Measurements from ENCODE around the gene LRRTM4. TPM values are rescaled to one million over a fixed set of nuclear protein-coding genes. Genes with fewer than 3 reads are reported as not detected.

LRRTM4 gene
- polyA plus RNA-seq, 1 donor, result 1.2 TPM

GRCh38 chr2:77271262-77271661, 250.9 kb downstream of the LRRTM4 start:
- no peaks in the 10 kb centered on the region for H3K27me3 ChIP-seq (ENCODE audit: control insufficient read depth, insufficient read depth, low read length)
- H3K36me3 ChIP-seq (ENCODE audit: control insufficient read depth, insufficient read depth, low read length), result no peaks in the 10 kb centered on the region
- no peak overlapping the region for H3K4me3 ChIP-seq (ENCODE audit: low read length)
- no peaks in the 10 kb centered on the region for H3K4me1 ChIP-seq (ENCODE audit: control insufficient read depth, insufficient read depth, low read length)
- no peaks in the 10 kb centered on the region for H3K9me3 ChIP-seq (ENCODE audit: control insufficient read depth, low read depth, low read length)
- DNase-seq, result no peak
- WGBS (ENCODE audit: insufficient coverage, low lambda C conversion rate), result no CpG with 5 or more reads among the region's 5 CpGs
- no peak overlapping the region for H3K27ac ChIP-seq (ENCODE audit: low read length)

GRCh38 chr2:77270433-77270832, 251.7 kb downstream of the LRRTM4 start:
- WGBS (ENCODE audit: insufficient coverage, low lambda C conversion rate), result 57% methylated on average over 1 of the region's 3 CpGs
- no peak overlapping the region for H3K4me3 ChIP-seq (ENCODE audit: low read length)
- no peaks in the 10 kb centered on the region for H3K27me3 ChIP-seq (ENCODE audit: control insufficient read depth, insufficient read depth, low read length)
- H3K4me1 ChIP-seq (ENCODE audit: control insufficient read depth, insufficient read depth, low read length), result no peaks in the 10 kb centered on the region
- no peaks in the 10 kb centered on the region for H3K9me3 ChIP-seq (ENCODE audit: control insufficient read depth, low read depth, low read length)
- no peak for DNase-seq
- H3K36me3 ChIP-seq (ENCODE audit: control insufficient read depth, insufficient read depth, low read length), result no peaks in the 10 kb centered on the region
- no peak overlapping the region for H3K27ac ChIP-seq (ENCODE audit: low read length)

- Histone ChIP-seq H3K4me1 (ENCODE audit: control insufficient read depth, insufficient read depth, low read length) (no peaks in the 10 kb centered on the region), H3K27ac (ENCODE audit: low read length) (no peak overlapping the region), H3K4me3 (ENCODE audit: low read length) (no peak overlapping the region), H3K36me3 (ENCODE audit: control insufficient read depth, insufficient read depth, low read length) (no peaks in the 10 kb centered on the region), H3K9me3 (ENCODE audit: control insufficient read depth, low read depth, low read length) (peaks cover 3% of the 10 kb centered on the region), H3K27me3 (ENCODE audit: control insufficient read depth, insufficient read depth, low read length) (no peaks in the 10 kb centered on the region)
- no peak for DNase-seq
- WGBS (ENCODE audit: insufficient coverage, low lambda C conversion rate), result 100% methylated on average over 1 of the region's 3 CpGs
These were observed 253.6 kb downstream of the LRRTM4 start for GRCh38 chr2:77268626-77269025.

- Histone ChIP-seq H3K4me3 (ENCODE audit: low read length) (no peak overlapping the region), H3K4me1 (ENCODE audit: control insufficient read depth, insufficient read depth, low read length) (no peaks in the 10 kb centered on the region), H3K27me3 (ENCODE audit: control insufficient read depth, insufficient read depth, low read length) (no peaks in the 10 kb centered on the region), H3K36me3 (ENCODE audit: control insufficient read depth, insufficient read depth, low read length) (no peaks in the 10 kb centered on the region), H3K9me3 (ENCODE audit: control insufficient read depth, low read depth, low read length) (no peaks in the 10 kb centered on the region), H3K27ac (ENCODE audit: low read length) (no peak overlapping the region)
- no peak for DNase-seq
These were observed 289.2 kb downstream of the LRRTM4 start for GRCh38 chr2:77232909-77233425.

- Histone ChIP-seq H3K36me3 (ENCODE audit: control insufficient read depth, insufficient read depth, low read length) (no peaks in the 10 kb centered on the region), H3K27me3 (ENCODE audit: control insufficient read depth, insufficient read depth, low read length) (no peaks in the 10 kb centered on the region), H3K4me3 (ENCODE audit: low read length) (no peak overlapping the region), H3K4me1 (ENCODE audit: control insufficient read depth, insufficient read depth, low read length) (no peaks in the 10 kb centered on the region), H3K27ac (ENCODE audit: low read length) (no peak overlapping the region), H3K9me3 (ENCODE audit: control insufficient read depth, low read depth, low read length) (no peaks in the 10 kb centered on the region)
- 100% methylated on average over 1 of the region's 1 CpG for WGBS (ENCODE audit: insufficient coverage, low lambda C conversion rate)
- DNase-seq, result peak in 1 of 2 donors; percentile 1
These were observed 293.8 kb downstream of the LRRTM4 start for GRCh38 chr2:77228391-77228790.

GRCh38 chr2:77210725-77211124, 311.5 kb downstream of the LRRTM4 start:
- Histone ChIP-seq H3K36me3 (ENCODE audit: control insufficient read depth, insufficient read depth, low read length) (no peaks in the 10 kb centered on the region), H3K9me3 (ENCODE audit: control insufficient read depth, low read depth, low read length) (no peaks in the 10 kb centered on the region), H3K27me3 (ENCODE audit: control insufficient read depth, insufficient read depth, low read length) (no peaks in the 10 kb centered on the region), H3K4me1 (ENCODE audit: control insufficient read depth, insufficient read depth, low read length) (no peaks in the 10 kb centered on the region), H3K27ac (ENCODE audit: low read length) (no peak overlapping the region), H3K4me3 (ENCODE audit: low read length) (no peak overlapping the region)
- no CpG with 5 or more reads among the region's 3 CpGs for WGBS (ENCODE audit: insufficient coverage, low lambda C conversion rate)
- no peak for DNase-seq

- no peaks in the 10 kb centered on the region for H3K27me3 ChIP-seq (ENCODE audit: control insufficient read depth, insufficient read depth, low read length)
- 100% methylated on average over 1 of the region's 1 CpG for WGBS (ENCODE audit: insufficient coverage, low lambda C conversion rate)
- no peak overlapping the region for H3K27ac ChIP-seq (ENCODE audit: low read length)
- H3K4me3 ChIP-seq (ENCODE audit: low read length), result no peak overlapping the region
- H3K4me1 ChIP-seq (ENCODE audit: control insufficient read depth, insufficient read depth, low read length), result no peaks in the 10 kb centered on the region
- H3K9me3 ChIP-seq (ENCODE audit: control insufficient read depth, low read depth, low read length), result no peaks in the 10 kb centered on the region
- no peak for DNase-seq
- H3K36me3 ChIP-seq (ENCODE audit: control insufficient read depth, insufficient read depth, low read length), result no peaks in the 10 kb centered on the region
These were observed 314.8 kb downstream of the LRRTM4 start for GRCh38 chr2:77207331-77207730.

- no CpG with 5 or more reads among the region's 2 CpGs for WGBS (ENCODE audit: insufficient coverage, low lambda C conversion rate)
- H3K27me3 ChIP-seq (ENCODE audit: control insufficient read depth, insufficient read depth, low read length), result no peaks in the 10 kb centered on the region
- H3K27ac ChIP-seq (ENCODE audit: low read length), result no peak overlapping the region
- H3K4me1 ChIP-seq (ENCODE audit: control insufficient read depth, insufficient read depth, low read length), result no peaks in the 10 kb centered on the region
- no peaks in the 10 kb centered on the region for H3K9me3 ChIP-seq (ENCODE audit: control insufficient read depth, low read depth, low read length)
- H3K4me3 ChIP-seq (ENCODE audit: low read length), result no peak overlapping the region
- H3K36me3 ChIP-seq (ENCODE audit: control insufficient read depth, insufficient read depth, low read length), result no peaks in the 10 kb centered on the region
- no peak for DNase-seq
These were observed 320.4 kb downstream of the LRRTM4 start for GRCh38 chr2:77201755-77202154.

GRCh38 chr2:77199411-77199810, 322.8 kb downstream of the LRRTM4 start:
- DNase-seq, result no peak
- Histone ChIP-seq H3K36me3 (ENCODE audit: control insufficient read depth, insufficient read depth, low read length) (no peaks in the 10 kb centered on the region), H3K9me3 (ENCODE audit: control insufficient read depth, low read depth, low read length) (no peaks in the 10 kb centered on the region), H3K27ac (ENCODE audit: low read length) (no peak overlapping the region), H3K4me3 (ENCODE audit: low read length) (no peak overlapping the region), H3K4me1 (ENCODE audit: control insufficient read depth, insufficient read depth, low read length) (no peaks in the 10 kb centered on the region), H3K27me3 (ENCODE audit: control insufficient read depth, insufficient read depth, low read length) (no peaks in the 10 kb centered on the region)

GRCh38 chr2:77193858-77194448, 328.2 kb downstream of the LRRTM4 start:
- DNase-seq, result no peak
- H3K27ac ChIP-seq (ENCODE audit: low read length), result no peak overlapping the region
- no peaks in the 10 kb centered on the region for H3K36me3 ChIP-seq (ENCODE audit: control insufficient read depth, insufficient read depth, low read length)
- H3K4me3 ChIP-seq (ENCODE audit: low read length), result no peak overlapping the region
- WGBS (ENCODE audit: insufficient coverage, low lambda C conversion rate), result no CpG with 5 or more reads among the region's 4 CpGs
- no peaks in the 10 kb centered on the region for H3K9me3 ChIP-seq (ENCODE audit: control insufficient read depth, low read depth, low read length)
- no peaks in the 10 kb centered on the region for H3K4me1 ChIP-seq (ENCODE audit: control insufficient read depth, insufficient read depth, low read length)
- no peaks in the 10 kb centered on the region for H3K27me3 ChIP-seq (ENCODE audit: control insufficient read depth, insufficient read depth, low read length)

GRCh38 chr2:77192811-77193289, 329.3 kb downstream of the LRRTM4 start:
- H3K27ac ChIP-seq (ENCODE audit: low read length), result no peak overlapping the region
- H3K27me3 ChIP-seq (ENCODE audit: control insufficient read depth, insufficient read depth, low read length), result no peaks in the 10 kb centered on the region
- H3K4me3 ChIP-seq (ENCODE audit: low read length), result no peak overlapping the region
- no peak for DNase-seq
- no peaks in the 10 kb centered on the region for H3K9me3 ChIP-seq (ENCODE audit: control insufficient read depth, low read depth, low read length)
- no peaks in the 10 kb centered on the region for H3K36me3 ChIP-seq (ENCODE audit: control insufficient read depth, insufficient read depth, low read length)
- WGBS (ENCODE audit: insufficient coverage, low lambda C conversion rate), result 90% methylated on average over 2 of the region's 5 CpGs
- H3K4me1 ChIP-seq (ENCODE audit: control insufficient read depth, insufficient read depth, low read length), result no peaks in the 10 kb centered on the region

Measured in large intestine (tissue), 3 donors.